HepG2 (cell line): ENCODE data around the gene LENEP. TPM values are rescaled to one million over a fixed set of nuclear protein-coding genes. Genes with fewer than 3 reads are reported as not detected.

Experiments used
- ATF5 ChIP-seq: sonication (generic); formaldehyde crosslinking; IDR thresholded peaks from 2 replicates; pipeline ENCODE4 v1.4.0; 2020; ENCODE audit warnings: mild to moderate bottlenecking, low read depth, missing genetic modification reagents
- CBX5 ChIP-seq: sonication (generic); formaldehyde crosslinking; IDR thresholded peaks from 2 replicates; pipeline ENCODE4 v1.4.0; 2020; ENCODE audit warnings: missing genetic modification reagents, borderline replicate concordance
- GTF3A ChIP-seq: sonication (generic); formaldehyde crosslinking; conservative IDR thresholded peaks from 2 replicates; pipeline ENCODE4 v1.4.0; 2020; ENCODE audit warnings: mild to moderate bottlenecking, missing genetic modification reagents
- HHEX ChIP-seq: IDR thresholded peaks from 2 replicates; pipeline ENCODE4 v1.6.1; 2016; ENCODE audit warnings: control low read depth
- HNRNPL ChIP-seq: fragments of 200-400 bp; formaldehyde crosslinking; IDR thresholded peaks from 2 replicates; pipeline ENCODE4 v1.6.1; 2017; ENCODE audit warnings: mild to moderate bottlenecking, low read depth, low read length
- IRF1 ChIP-seq: sonication (generic); formaldehyde crosslinking; IDR thresholded peaks from 2 replicates; pipeline ENCODE4 v1.4.0; 2020; ENCODE audit warnings: low read depth, mild to moderate bottlenecking, missing genetic modification reagents
- KAT8 ChIP-seq: IDR thresholded peaks from 2 replicates; pipeline ENCODE4 v1.6.1; 2016; ENCODE audit warnings: missing genetic modification reagents, missing compliant biosample characterization
- KLF13 ChIP-seq: sonication (generic); formaldehyde crosslinking; IDR thresholded peaks from 2 replicates; pipeline ENCODE4 v1.4.0; 2020; ENCODE audit warnings: mild to moderate bottlenecking, missing genetic modification reagents
- NR2C2 ChIP-seq: sonication (generic); formaldehyde crosslinking; IDR thresholded peaks from 2 replicates; pipeline ENCODE4 v1.4.0; 2020; ENCODE audit warnings: missing genetic modification reagents, mild to moderate bottlenecking, moderate library complexity, borderline replicate concordance
- SP5 ChIP-seq: IDR thresholded peaks from 2 replicates; pipeline ENCODE4 v1.6.1; 2016; ENCODE audit warnings: low read depth, borderline replicate concordance
- THAP11 ChIP-seq: IDR thresholded peaks from 2 replicates; pipeline ENCODE4 v1.6.1; 2016; ENCODE audit warnings: missing biosample characterization, missing genetic modification reagents
- USF2 ChIP-seq, 2 experiments: sonication (generic) in 1 of 2; formaldehyde crosslinking in 1 of 2; IDR thresholded peaks; 2 replicates each; pipeline versions ENCODE4 v1.5.1 to v1.6.1; 2011 to 2020; ENCODE audit warnings: borderline replicate concordance in 1 of 2, low read depth in 1 of 2, low read length in 1 of 2, mild to moderate bottlenecking in 1 of 2, missing genetic modification reagents in 1 of 2, moderate library complexity in 1 of 2
- ZC3H4 ChIP-seq: sonication (generic); formaldehyde crosslinking; IDR thresholded peaks from 2 replicates; pipeline ENCODE4 v1.4.0; 2020; ENCODE audit warnings: missing genetic modification reagents, borderline replicate concordance
- ZNF207 ChIP-seq: fragments of 450-650 bp; IDR thresholded peaks from 2 replicates; pipeline ENCODE4 v1.6.1; 2016; ENCODE audit warnings: antibody characterized with exemption, borderline replicate concordance
- ZNF317 ChIP-seq: sonication (generic); formaldehyde crosslinking; IDR thresholded peaks from 2 replicates; pipeline ENCODE4 v1.5.0; 2020; ENCODE audit warnings: mild to moderate bottlenecking, missing genetic modification reagents
- ZNF33A ChIP-seq: sonication (generic); formaldehyde crosslinking; IDR thresholded peaks from 2 replicates; pipeline ENCODE4 v1.5.1; 2020; ENCODE audit warnings: missing genetic modification reagents, mild to moderate bottlenecking, moderate library complexity, borderline replicate concordance
- ZNF484 ChIP-seq: sonication (generic); formaldehyde crosslinking; IDR thresholded peaks from 2 replicates; pipeline ENCODE4 v1.5.1; 2020; ENCODE audit warnings: mild to moderate bottlenecking, low read depth, missing genetic modification reagents, borderline replicate concordance
- ZNF557 ChIP-seq: sonication (generic); formaldehyde crosslinking; IDR thresholded peaks from 2 replicates; pipeline ENCODE4 v1.4.0; 2020; ENCODE audit warnings: missing genetic modification reagents
- ZNF615 ChIP-seq: sonication (generic); formaldehyde crosslinking; IDR thresholded peaks from 2 replicates; pipeline ENCODE4 v1.5.0; 2020; ENCODE audit warnings: mild to moderate bottlenecking, missing genetic modification reagents, borderline replicate concordance
- ZNF672 ChIP-seq: sonication (generic); formaldehyde crosslinking; IDR thresholded peaks from 2 replicates; pipeline ENCODE4 v1.8.1; 2022; ENCODE audit warnings: missing genetic modification reagents
- ZNF674 ChIP-seq: sonication (generic); formaldehyde crosslinking; IDR thresholded peaks from 2 replicates; pipeline ENCODE4 v1.5.0; 2020; ENCODE audit warnings: low read depth, mild to moderate bottlenecking, missing genetic modification reagents
- ZNF747 ChIP-seq: sonication (generic); formaldehyde crosslinking; IDR thresholded peaks from 2 replicates; pipeline ENCODE4 v1.8.1; 2023; ENCODE audit warnings: missing genetic modification reagents, mild to moderate bottlenecking, borderline replicate concordance
- polyA plus RNA-seq, 8 experiments: library from polyadenylated mRNA; depleted of rRNA in 3 of 8; stranded (reverse) in 7 of 8; unstranded in 1 of 8; fragments of >200 nt; fragmentation: Illumina TruSeq in 4 of 8; extraction: Trizol in 4 of 8; gene quantifications; 2 replicates each; pipeline versions ENCODE4 v1.2.1 to v1.2.3, GENCODE V29; 2011 to 2016; ENCODE audit warnings: low read depth in 4 of 8, missing spikeins in 1 of 8, mixed read lengths in 1 of 8; ENCODE audit not compliant: insufficient read depth in 1 of 8
- total RNA-seq, 5 experiments: library from RNA; depleted of rRNA; stranded (reverse); fragments of >200 nt; fragmentation: Illumina TruSeq; extraction: Trizol; gene quantifications; 2 replicates each; pipeline ENCODE4 v1.2.3, GENCODE V29; 2016; ENCODE audit warnings: low read depth in 1 of 5
- TF ChIP-seq, protein P1 (sequence below): sonication (generic); formaldehyde crosslinking; IDR thresholded peaks from 2 replicates; pipeline ENCODE4 v1.4.0; 2020; ENCODE audit warnings: missing genetic modification reagents, low read depth, mild to moderate bottlenecking, borderline replicate concordance
- TF ChIP-seq, protein P2 (sequence below): sonication (generic); formaldehyde crosslinking; IDR thresholded peaks from 2 replicates; pipeline ENCODE4 v1.4.0; 2020; ENCODE audit warnings: missing genetic modification reagents

Gene LENEP
- total and polyA plus RNA-seq, 2 of the 13 experiments (the other 11 are each of a cell fraction or from before 2014, with no cell fraction given) = 0.29 TPM; not detected in 1

DNA sequence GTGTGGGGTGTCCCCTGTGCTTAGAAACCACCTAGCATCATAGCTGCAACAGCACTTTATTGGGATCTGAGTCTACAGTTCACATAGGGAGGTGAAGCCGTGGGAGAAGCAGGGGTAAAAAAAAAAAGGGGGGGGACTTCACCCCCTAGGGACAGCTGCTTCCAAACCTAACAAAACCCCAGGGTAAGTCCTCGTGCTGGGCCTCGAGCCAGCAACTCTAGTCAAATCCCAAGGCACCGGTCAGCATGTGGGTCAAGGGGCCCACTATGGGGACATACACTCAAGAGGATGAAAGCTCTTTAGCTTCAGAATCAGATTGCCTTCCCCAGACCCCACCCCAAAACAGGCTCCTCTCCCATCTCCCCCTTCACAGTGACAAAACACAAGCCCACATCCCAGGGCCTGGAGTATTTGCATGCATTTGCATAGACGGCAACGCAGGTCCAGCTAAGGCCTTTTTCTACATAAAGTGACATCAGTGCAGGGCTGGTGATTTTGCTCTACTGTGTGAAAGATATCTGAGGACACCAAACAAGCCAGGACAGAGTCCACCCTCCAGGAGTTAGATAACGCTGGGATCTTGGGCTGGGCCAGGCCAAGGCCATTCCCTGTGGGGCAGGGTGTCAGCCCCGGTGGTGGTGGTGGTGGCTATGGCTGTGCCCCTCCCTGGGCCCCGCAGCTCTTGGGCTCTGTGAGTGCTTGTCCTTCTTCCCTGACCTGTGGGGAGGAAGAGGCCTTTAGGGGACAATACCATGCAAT is 48.8 kb upstream of the LENEP start (continued):
- TF ChIP-seq USF2 (IDR thresholded peaks at IDR 0.05; ENCODE audit: low read depth, low read length) (no peak), USF2 (CRISPR knock-in tag; IDR thresholded peaks at IDR 0.05; ENCODE audit: borderline replicate concordance) (no peak; the same call in 1 of the 2 replicates), THAP11 (CRISPR knock-in tag) (peak; percentile 51; the same call in 1 of the 2 replicates), KLF13 (CRISPR knock-in tag) (no peak), ZNF207 (no peak), CBX5 (no peak; the same call in 1 of the 2 replicates), ZNF615 (no peak), ZNF33A (CRISPR knock-in tag) (no peak), SP5 (CRISPR knock-in tag) (peak; percentile 86), ZC3H4 (no peak), HHEX (CRISPR knock-in tag) (no peak), ZNF317 (CRISPR knock-in tag) (no peak; the same call in 1 of the 2 replicates), KAT8 (peak; percentile 78), ATF5 (no peak), ZNF672 (CRISPR knock-in tag) (no peak), HNRNPL (no peak), ZNF674 (no peak), GTF3A (CRISPR knock-in tag) (no peak), IRF1 (no peak), ZNF484 (CRISPR knock-in tag) (no peak), ZNF557 (CRISPR knock-in tag) (no peak), ZNF747 (CRISPR knock-in tag) (peak; percentile 54; the same call in 1 of the 2 replicates), NR2C2 (CRISPR knock-in tag) (no peak)
- TF ChIP-seq, protein P1, sequence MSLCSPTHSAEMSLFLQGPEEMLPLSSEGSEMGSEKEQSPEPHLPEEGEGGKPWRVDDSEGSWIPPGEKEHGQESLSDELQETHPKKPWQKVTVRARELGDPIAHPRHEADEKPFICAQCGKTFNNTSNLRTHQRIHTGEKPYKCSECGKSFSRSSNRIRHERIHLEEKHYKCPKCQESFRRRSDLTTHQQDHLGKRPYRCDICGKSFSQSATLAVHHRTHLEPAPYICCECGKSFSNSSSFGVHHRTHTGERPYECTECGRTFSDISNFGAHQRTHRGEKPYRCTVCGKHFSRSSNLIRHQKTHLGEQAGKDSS = no peak; the same call in 1 of the 2 replicates
- TF ChIP-seq, protein P2, sequence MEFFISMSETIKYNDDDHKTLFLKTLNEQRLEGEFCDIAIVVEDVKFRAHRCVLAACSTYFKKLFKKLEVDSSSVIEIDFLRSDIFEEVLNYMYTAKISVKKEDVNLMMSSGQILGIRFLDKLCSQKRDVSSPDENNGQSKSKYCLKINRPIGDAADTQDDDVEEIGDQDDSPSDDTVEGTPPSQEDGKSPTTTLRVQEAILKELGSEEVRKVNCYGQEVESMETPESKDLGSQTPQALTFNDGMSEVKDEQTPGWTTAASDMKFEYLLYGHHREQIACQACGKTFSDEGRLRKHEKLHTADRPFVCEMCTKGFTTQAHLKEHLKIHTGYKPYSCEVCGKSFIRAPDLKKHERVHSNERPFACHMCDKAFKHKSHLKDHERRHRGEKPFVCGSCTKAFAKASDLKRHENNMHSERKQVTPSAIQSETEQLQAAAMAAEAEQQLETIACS = no peak
